K562 (cell line): Measurements from ENCODE around the gene PLXDC1. TPM values are rescaled to one million over a fixed set of nuclear protein-coding genes. Genes with fewer than 3 reads are reported as not detected.

Experiments used
- CEBPB ChIP-seq: fragments of 450-650 bp; IDR thresholded peaks from 2 replicates; pipeline ENCODE4 v1.6.1; 2016; ENCODE audit warnings: missing genetic modification characterization, missing compliant biosample characterization
- CREB5 ChIP-seq: fragments of 250-450 bp; sonication (Bioruptor Pico); IDR thresholded peaks from 2 replicates; pipeline ENCODE4 v1.5.0; 2020; ENCODE audit warnings: mild to moderate bottlenecking
- ELF1 ChIP-seq: fragments of 200-800 bp; sonication (Bioruptor generic); IDR thresholded peaks from 2 replicates; pipeline ENCODE4 v1.6.1; 2016; ENCODE audit warnings: missing genetic modification characterization, missing compliant biosample characterization
- ELF2 ChIP-seq: fragments of 250-450 bp; sonication (Bioruptor Pico); IDR thresholded peaks from 2 replicates; pipeline ENCODE4 v1.5.0; 2021; ENCODE audit warnings: mild to moderate bottlenecking
- FOXK2 ChIP-seq, 2 experiments: fragments of 450-650 bp; IDR thresholded peaks in 1 of 2; conservative IDR thresholded peaks in 1 of 2; 2 replicates each; pipeline ENCODE4 v1.6.1; 2016; ENCODE audit warnings: low read depth in 2 of 2, mild to moderate bottlenecking in 1 of 2
- GATAD2B ChIP-seq: fragments of 450-650 bp; IDR thresholded peaks from 2 replicates; pipeline ENCODE4 v1.6.1; 2017; ENCODE audit warnings: mild to moderate bottlenecking, borderline replicate concordance
- HCFC1 ChIP-seq: IDR thresholded peaks from 2 replicates; pipeline ENCODE4 v1.6.1; 2012; ENCODE audit warnings: low read depth, low read length, improper control_type of control experiment
- MLX ChIP-seq, 2 experiments: fragments of 450-650 bp in 1 of 2; sonication (generic) in 1 of 2; formaldehyde crosslinking; conservative IDR thresholded peaks; 2 replicates each; pipeline versions ENCODE4 v1.4.0 to v1.8.1; 2020 to 2022; ENCODE audit warnings: mild to moderate bottlenecking in 1 of 2, missing genetic modification reagents in 1 of 2
- OTX1 ChIP-seq: fragments of 450-650 bp; formaldehyde crosslinking; IDR thresholded peaks from 2 replicates; pipeline ENCODE4 v1.4.0; 2022; ENCODE audit warnings: mild to moderate bottlenecking
- SMAD1 ChIP-seq: fragments of 150-350 bp; IDR thresholded peaks from 2 replicates; pipeline ENCODE4 v1.6.1; 2014; ENCODE audit warnings: low read length, low read depth; ENCODE audit not compliant: partially characterized antibody
- ZC3H8 ChIP-seq: fragments of 450-650 bp; IDR thresholded peaks from 2 replicates; pipeline ENCODE4 v1.6.1; 2017
- ZNF318 ChIP-seq, 2 experiments: fragments of 450-650 bp; IDR thresholded peaks; 2 replicates each; pipeline ENCODE4 v1.6.1; 2016; ENCODE audit warnings: mild to moderate bottlenecking in 2 of 2, borderline replicate concordance in 1 of 2, low read depth in 1 of 2, moderate library complexity in 1 of 2
- ZNF57 ChIP-seq: fragments of 450-650 bp; formaldehyde crosslinking; IDR thresholded peaks from 2 replicates; pipeline ENCODE4 v1.4.0; 2020; ENCODE audit warnings: mild to moderate bottlenecking, moderate library complexity
- ZNF592 ChIP-seq: fragments of 450-650 bp; IDR thresholded peaks from 2 replicates; pipeline ENCODE4 v1.6.1; 2017; ENCODE audit warnings: antibody characterized with exemption, mild to moderate bottlenecking
- polyA plus RNA-seq, 8 experiments: library from polyadenylated mRNA; depleted of rRNA in 4 of 8; stranded (reverse) in 5 of 8; unstranded in 3 of 8; fragments of >200 nt; fragmentation: Nextera tagmentation in 2 of 8; fragmentation: Illumina TruSeq in 1 of 8; extraction: Ambion mirVana in 2 of 8; extraction: Trizol in 1 of 8; gene quantifications; 2 replicates each; pipeline versions ENCODE4 v1.2.1 to v1.2.3, GENCODE V29; 2011 to 2014; ENCODE audit warnings: inconsistent platforms in 1 of 8, missing spikeins in 1 of 8
- total RNA-seq, 7 experiments: library from RNA; depleted of rRNA in 6 of 7; stranded (reverse); fragments of >200 nt in 6 of 7; fragmentation: Illumina TruSeq in 2 of 7; extraction: Trizol in 2 of 7; gene quantifications; 2 replicates each; pipeline versions ENCODE4 v1.2.1 to v1.2.3, GENCODE V29; 2011 to 2021; ENCODE audit warnings: low replicate concordance in 1 of 7

The PLXDC1 gene
- total and polyA plus RNA-seq, 9 of the 15 experiments (the other 6 are each of a cell fraction or from before 2014, with no cell fraction given), result not detected

- TF ChIP-seq ZNF592 (0 out of 2 replicates have a peak, but pooled peaks have one; percentile 59), MLX (CRISPR knock-in tag; conservative IDR thresholded peaks at IDR 0.05) (no peak), FOXK2 (conservative IDR thresholded peaks at IDR 0.05 in 1 of 2, IDR thresholded peaks at IDR 0.05 in 1 of 2; ENCODE audit: low read depth in 2 of 2) (peak in 1 of 2 experiments; percentile 81; a peak in 2 of 4 replicates), CREB5 (CRISPR knock-in tag) (no peak), GATAD2B (no peak), OTX1 (CRISPR knock-in tag) (no peak), HCFC1 (no peak; the same call in 1 of the 2 replicates), SMAD1 (no peak), CEBPB (tag) (peak; percentile 56), ELF1 (tag) (peak; percentile 96), ZC3H8 (no peak), ZNF57 (CRISPR knock-in tag) (no peak), ZNF318 (IDR thresholded peaks at IDR 0.05; ENCODE audit: borderline replicate concordance in 1 of 2, low read depth in 1 of 2) (no peak), ELF2 (CRISPR knock-in tag) (no peak; the same call in 1 of the 2 replicates)
Measured at GRCh38 chr17:39199820-39200069, 48.3 kb upstream of the PLXDC1 start (continued).
